IMR-90 (cell line): Measurements from ENCODE around the gene IFT20. TPM values are rescaled to one million over a fixed set of nuclear protein-coding genes. Genes with fewer than 3 reads are reported as not detected.

Experiments used
- ATAC-seq: fragments of 200-7000 bp; cut with Tn5 transposase; 2 replicates; pipeline ENCODE4 v1.9.1; 2020; ENCODE audit warnings: low read depth, mild to moderate bottlenecking, moderate library complexity
- BruUV-seq: library from RNA; stranded (reverse); fragments of 400-500 nt; replicated peaks from 2 replicates; lab custom pipeline; 2021; lab: Mats Ljungman, UMichigan
- CTCF ChIA-PET: fragments of 300-600 bp; formaldehyde crosslinking; extraction: SDS; loops from one replicate; lab custom pipeline; 2021; ENCODE audit warnings: antibody characterized with exemption; lab: Yijun Ruan, JAX
- POLR2A ChIA-PET: fragments of 300-600 bp; sonication (Branson Sonifier 250); formaldehyde crosslinking; loops from one replicate; lab custom pipeline; 2022; ENCODE audit warnings: antibody characterized with exemption; ENCODE audit not compliant: unreplicated experiment; lab: Charles Lee
- DNase-seq: peaks from one replicate; pipeline ENCODE4 v3.0.0; 2013
- H2AFZ ChIP-seq: replicated peaks from 2 replicates; pipeline ENCODE3; 2013; ENCODE audit warnings: low read length, mild to moderate bottlenecking; ENCODE audit not compliant: poor library complexity
- H2AK5ac ChIP-seq: 2 replicates; pipeline ENCODE4 v1.6.1; 2013; ENCODE audit warnings: low read depth, low read length, inconsistent platforms
- H2AK9ac ChIP-seq: replicated peaks from 2 replicates; pipeline ENCODE3; 2013; ENCODE audit warnings: mild to moderate bottlenecking, low read depth, low read length, moderate library complexity; ENCODE audit not compliant: poor library complexity
- H2BK120ac ChIP-seq: 2 replicates; pipeline ENCODE4 v1.6.1; 2013; ENCODE audit warnings: low read depth, low read length, inconsistent platforms
- H2BK15ac ChIP-seq: 3 replicates; pipeline ENCODE4 v1.6.1; 2013; ENCODE audit warnings: low read depth, low read length, inconsistent platforms
- H2BK20ac ChIP-seq: 2 replicates; pipeline ENCODE4 v1.6.1; 2013; ENCODE audit warnings: low read depth, mild to moderate bottlenecking, inconsistent platforms, low read length, moderate library complexity
- H2BK5ac ChIP-seq: 2 replicates; pipeline ENCODE4 v1.6.1; 2013; ENCODE audit warnings: mild to moderate bottlenecking, low read depth, low read length, inconsistent platforms; ENCODE audit not compliant: poor library complexity, severe bottlenecking
- H3K14ac ChIP-seq: replicated peaks from 2 replicates; pipeline ENCODE4 v1.6.1; 2013; ENCODE audit warnings: low read depth, low read length, inconsistent platforms
- H3K18ac ChIP-seq: 2 replicates; pipeline ENCODE4 v1.6.1; 2013; ENCODE audit warnings: low read depth, low read length, control low read depth
- H3K23ac ChIP-seq: 2 replicates; pipeline ENCODE4 v1.6.1; 2013; ENCODE audit warnings: low read depth, low read length, inconsistent platforms
- H3K27ac ChIP-seq: 2 replicates; pipeline ENCODE4 v1.5.1; 2013; ENCODE audit warnings: mild to moderate bottlenecking, control low read depth, low read length; ENCODE audit not compliant: insufficient read depth
- H3K27me3 ChIP-seq: 2 replicates; pipeline ENCODE4 v1.6.1; 2013; ENCODE audit warnings: low read length; ENCODE audit not compliant: control insufficient read depth, insufficient read depth
- H3K36me3 ChIP-seq: 2 replicates; pipeline ENCODE4 v1.6.1; 2013; ENCODE audit warnings: low read length, mixed read lengths; ENCODE audit not compliant: control insufficient read depth, insufficient read depth
- H3K4ac ChIP-seq: 2 replicates; pipeline ENCODE4 v1.6.1; 2013; ENCODE audit warnings: low read depth, low read length, inconsistent platforms
- H3K4me1 ChIP-seq: 2 replicates; pipeline ENCODE4 v1.6.1; 2013; ENCODE audit warnings: low read length, mixed read lengths; ENCODE audit not compliant: control insufficient read depth, insufficient read depth
- H3K4me2 ChIP-seq: 2 replicates; pipeline ENCODE4 v1.6.1; 2013; ENCODE audit warnings: low read depth, mild to moderate bottlenecking, control low read depth, low read length, moderate library complexity
- H3K4me3 ChIP-seq: 2 replicates; pipeline ENCODE4 v1.5.1; 2013; ENCODE audit warnings: low read depth, mild to moderate bottlenecking, control low read depth, low read length, moderate library complexity; ENCODE audit not compliant: insufficient read depth
- H3K56ac ChIP-seq: 2 replicates; pipeline ENCODE4 v1.6.1; 2013; ENCODE audit warnings: low read length, inconsistent platforms; ENCODE audit not compliant: insufficient read depth; ENCODE audit errors: extremely low read depth
- H3K79me1 ChIP-seq, 2 experiments: 2 replicates each; pipeline ENCODE4 v1.6.1; 2013; ENCODE audit warnings: low read length in 2 of 2, inconsistent platforms in 1 of 2, low read depth in 1 of 2
- H3K9ac ChIP-seq: 2 replicates; pipeline ENCODE4 v1.6.1; 2013; ENCODE audit warnings: low read depth, low read length, control low read depth
- H3K9me1 ChIP-seq: 2 replicates; pipeline ENCODE4 v1.6.1; 2013; ENCODE audit warnings: low read length, inconsistent platforms; ENCODE audit not compliant: insufficient read depth
- H3K9me3 ChIP-seq: 2 replicates; pipeline ENCODE4 v1.6.1; 2013; ENCODE audit warnings: low read length; ENCODE audit not compliant: control insufficient read depth, insufficient read depth
- H4K20me1 ChIP-seq: 2 replicates; pipeline ENCODE4 v1.6.1; 2013; ENCODE audit warnings: low read length, inconsistent platforms; ENCODE audit not compliant: insufficient read depth
- H4K5ac ChIP-seq: 2 replicates; pipeline ENCODE4 v1.6.1; 2013; ENCODE audit warnings: mild to moderate bottlenecking, low read depth, low read length, control low read depth
- H4K8ac ChIP-seq, 2 experiments: 2 replicates each; pipeline ENCODE4 v1.6.1; 2013; ENCODE audit warnings: low read depth in 2 of 2, low read length in 2 of 2, control low read depth in 1 of 2, inconsistent platforms in 1 of 2
- H4K91ac ChIP-seq: 2 replicates; pipeline ENCODE4 v1.6.1; 2013; ENCODE audit warnings: low read depth, low read length, inconsistent platforms; ENCODE audit not compliant: insufficient read depth
- MXI1 ChIP-seq: IDR thresholded peaks from 2 replicates; pipeline ENCODE4 v1.6.1; 2012; ENCODE audit warnings: low read depth, mild to moderate bottlenecking, low read length, moderate library complexity, borderline replicate concordance
- USF2 ChIP-seq: fragments of 150-350 bp; IDR thresholded peaks from 2 replicates; pipeline ENCODE4 v1.6.1; 2017; ENCODE audit warnings: mild to moderate bottlenecking, antibody characterized with exemption, low read length, low read depth
- WGBS, 2 experiments: methylation state at CpG; one replicate each; pipeline versions ENCODE4 v1.1.5 to v1.1.7; 2013; ENCODE audit warnings: missing lambda C conversion rate in 2 of 2; ENCODE audit not compliant: insufficient read length in 1 of 2; ENCODE audit errors: extremely low coverage in 2 of 2; 5-methylcytosine and 5-hydroxymethylcytosine counted together
- dilution Hi-C: fragments of 300-500 bp; cut with HindIII; formaldehyde crosslinking; loops from one replicate; pipeline ENCODE4 v1.14.3; 2018; ENCODE audit warnings: low sequenced_read_pairs; ENCODE audit not compliant: unreplicated experiment
- in situ Hi-C: fragments of 300-500 bp; cut with MboI; formaldehyde crosslinking; loops from 3 replicates; pipeline ENCODE4 v1.14.3; 2019; ENCODE audit warnings: low sequenced_read_pairs, inconsistent platforms, mixed read lengths
- intact Hi-C: fragments of 100-400 bp; cut with micrococcal nuclease; formaldehyde crosslinking; loops from 2 replicates; pipeline ENCODE4 v1.10.0; 2022
- polyA plus RNA-seq, 3 experiments: library from polyadenylated mRNA; depleted of rRNA; stranded (reverse); fragments of >200 nt; gene quantifications; 2 replicates each; pipeline ENCODE4 v1.2.3, GENCODE V29; 2012; ENCODE audit warnings: low replicate concordance in 1 of 3
- total RNA-seq: library from RNA; depleted of rRNA; stranded (reverse); fragments of >200 nt; gene quantifications from 2 replicates; pipeline ENCODE4 v1.2.3, GENCODE V29; 2012

IFT20 gene
- total and polyA plus RNA-seq, 2 of the 4 experiments (the other 2 are of a cell fraction), result 25.5 to 46.3 TPM

DNA sequence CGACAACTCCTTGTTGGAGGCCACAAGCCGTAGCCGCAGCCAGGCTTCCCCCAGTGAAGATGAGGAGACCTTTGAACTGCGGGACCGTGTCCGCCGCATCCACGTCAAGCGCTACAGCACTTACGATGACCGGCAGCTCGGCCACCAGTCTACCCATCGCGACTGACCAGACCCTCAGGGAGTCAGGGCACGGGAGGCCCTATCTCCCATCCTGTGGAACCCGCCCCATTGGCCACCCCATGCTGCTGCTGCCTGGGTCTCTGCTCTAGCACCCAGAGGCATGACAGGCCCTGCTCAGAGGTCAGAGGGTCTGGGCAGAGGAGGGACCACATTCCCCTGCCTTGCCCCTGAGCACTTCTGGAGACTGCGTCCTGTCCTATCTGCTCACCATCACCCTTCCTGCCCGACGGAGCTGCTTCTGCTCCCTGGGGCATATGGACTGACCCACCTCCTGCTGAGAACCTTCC is 9.2 kb upstream of the IFT20 start:
- WGBS, 2 experiments, result 96% methylated on average over 9 of the region's 19 CpGs; no CpG with 5 or more reads in 1 of the 2 experiments
- no peak for ATAC-seq
- H3K9ac ChIP-seq, result no peak overlapping the region
- H2BK120ac ChIP-seq, result no peak overlapping the region
- no peak overlapping the region for H2AK9ac ChIP-seq
- DNase-seq, result no peak
- no peak overlapping the region for H4K5ac ChIP-seq
- peaks cover 82% of the 10 kb centered on the region for H3K36me3 ChIP-seq
- TF ChIP-seq USF2, result no peak
- TF ChIP-seq MXI1, result no peak
- H3K79me1 ChIP-seq, result peaks cover 21 to 80% of the 10 kb centered on the region in 2 experiments
- peaks cover 12% of the 10 kb centered on the region; the same call in 1 of the 2 replicates for H3K9me1 ChIP-seq
- H3K4me3 ChIP-seq, result no peak overlapping the region
- intact Hi-C loops (no loop called here), in situ Hi-C loops (loop anchor here (25.0 kb wide), 1 partner anchor 807 kb away; no protein-coding TSS in a partner anchor), dilution Hi-C loops (no loop called here)
- no peak overlapping the region for H3K14ac ChIP-seq
- H2BK20ac ChIP-seq, result no peak overlapping the region
- no peak overlapping the region for H3K23ac ChIP-seq
- H3K4me2 ChIP-seq, result no peak overlapping the region
- H2BK15ac ChIP-seq, result no peak overlapping the region
- no peak overlapping the region for H4K8ac ChIP-seq
- no peak overlapping the region for H3K56ac ChIP-seq
- H3K27me3 ChIP-seq, result no peaks in the 10 kb centered on the region
- ChIA-PET POLR2A (no interaction called here), CTCF (no interaction called here)
- no peaks in the 10 kb centered on the region for H3K9me3 ChIP-seq
- H3K18ac ChIP-seq, result no peak overlapping the region
- H3K4ac ChIP-seq, result no peak overlapping the region
- peaks cover 19% of the 10 kb centered on the region for H4K20me1 ChIP-seq
- H3K4me1 ChIP-seq, result peaks cover 16% of the 10 kb centered on the region
- no peak overlapping the region for H2AK5ac ChIP-seq
- no TSS peak for BruUV-seq
- no peak overlapping the region for H2BK5ac ChIP-seq
- no peak overlapping the region for H3K27ac ChIP-seq
- no peak overlapping the region for H2AFZ ChIP-seq
- no peak overlapping the region for H4K91ac ChIP-seq
